Left colon (tissue), 2 donors: ENCODE results near the gene LGALS4. TPM values are rescaled to one million over a fixed set of nuclear protein-coding genes. Genes with fewer than 3 reads are reported as not detected.
A peak's percentile ranks its signal among the peaks of the same experiment; 100 is the strongest.
"Not testable (repeated sequence)": the region's sequence is repeated elsewhere in the genome, so short reads cannot be mapped to it uniquely, and the experiment has no call there.

Experiments
- ATAC-seq: fragments of 200-7000 bp; cut with Tn5 transposase; one replicate; pipeline ENCODE4 v1.9.1; 2020; ENCODE audit warnings: mild to moderate bottlenecking, moderate library complexity
- DNase-seq, 2 donors: peaks; one replicate each; pipeline ENCODE4 v3.0.0-alpha.2; 2020
- intact Hi-C, 2 donors: fragments of 100-400 bp; cut with DNase I in 1 of 2; cut with micrococcal nuclease in 1 of 2; formaldehyde crosslinking; loops; one replicate each; pipeline versions ENCODE4 v1.11.2 to v1.14.0; 2022; cut with DNase I, micrococcal nuclease
- total RNA-seq, 2 donors: library from RNA; stranded (reverse); fragmentation: NEBNext Ultra II Directional; extraction: Animal tissue kit (Norgen Biotek cat#: 25700); gene quantifications; one replicate each; pipeline ENCODE4 v1.2.1, GENCODE V29; 2021
- donor health status: DM: no; HTN: no; CAD: no.
- donor health status: DM: yes; HTN: yes; CAD: no.

The LGALS4 gene
- total RNA-seq, 2 donors from 2014 or later = 7,382 to 8,588 TPM

DNA sequence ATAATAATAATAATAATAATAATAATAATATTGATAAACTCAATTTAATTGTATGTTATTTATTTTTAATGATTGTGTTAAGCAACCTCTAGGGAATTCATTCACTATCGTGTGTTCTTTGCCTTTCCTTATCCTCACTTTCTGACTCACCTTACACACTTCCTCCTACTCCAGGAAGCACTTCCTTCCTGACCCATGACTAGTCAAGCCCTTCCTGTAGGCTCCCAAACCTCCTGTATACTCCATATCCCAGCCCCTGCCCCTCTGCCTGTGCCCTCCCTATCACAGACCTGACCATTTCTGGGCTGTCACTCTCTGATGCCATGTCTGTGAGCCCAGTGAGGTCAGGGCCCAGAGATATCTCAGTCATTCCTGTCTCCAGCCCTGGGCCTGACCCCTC is 7.6 kb downstream of the LGALS4 start:
- ATAC-seq (peak; percentile 26), DNase-seq (no peak)
- intact Hi-C loops = no loop called here

DNA sequence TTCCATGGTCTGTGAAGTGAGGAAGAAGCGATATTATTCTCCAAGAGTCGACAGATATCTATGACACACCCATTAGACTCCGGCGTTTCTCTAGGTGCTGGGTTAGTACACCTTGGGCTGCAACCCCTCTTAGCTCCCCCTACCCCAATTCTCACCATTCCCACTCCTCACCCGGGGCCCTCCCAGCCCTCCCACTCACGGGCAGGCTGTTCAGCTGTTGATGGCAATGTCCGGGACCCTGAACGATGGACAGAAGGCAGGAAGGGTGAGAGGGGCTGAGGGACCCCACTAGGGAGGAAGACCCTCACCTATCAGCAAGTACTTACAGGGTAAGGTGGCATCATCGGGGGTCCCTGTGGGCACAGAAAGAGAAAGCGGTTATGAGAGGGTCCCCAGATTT is 9.2 kb downstream of the LGALS4 start:
- intact Hi-C loops = no loop called here
- ATAC-seq = no peak
- no peak for DNase-seq

DNA sequence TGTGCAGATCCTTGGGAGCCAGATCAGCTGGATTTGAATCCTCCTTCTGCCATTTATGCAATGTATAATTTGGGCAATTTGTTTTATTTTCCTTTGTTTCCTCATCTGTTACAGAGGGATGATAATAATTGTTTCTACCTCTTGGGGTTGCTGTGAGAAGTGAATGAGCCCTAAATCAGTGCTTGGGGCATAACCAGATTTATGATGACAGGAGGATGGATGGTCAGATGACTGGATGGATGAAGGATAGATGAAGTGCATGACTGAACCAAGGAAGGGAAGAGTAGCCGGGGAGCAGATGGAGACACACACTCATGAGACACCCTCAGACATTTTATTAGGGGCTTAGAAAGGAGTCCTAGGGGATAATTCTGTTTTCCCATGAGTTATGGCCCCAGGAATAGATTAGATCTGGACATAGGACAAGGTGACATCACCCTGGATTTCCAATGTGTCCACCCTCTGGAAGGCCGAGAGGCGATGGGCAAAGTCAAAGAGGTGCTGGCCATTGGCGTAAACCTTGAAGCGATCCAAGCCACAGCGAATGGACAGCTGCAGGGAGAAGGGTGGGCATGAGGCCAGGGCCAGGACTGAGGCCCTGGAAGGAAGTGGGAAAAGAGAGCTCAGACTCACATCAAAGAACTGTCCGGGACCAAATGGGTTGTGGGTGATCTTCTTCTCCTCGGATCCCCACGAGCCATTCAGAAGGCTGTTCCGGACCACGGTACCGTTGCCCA is 11.2 kb downstream of the LGALS4 start:
- ATAC-seq = peak; percentile 3
- DNase-seq = peak in 1 of 2 donors; percentile 8
- intact Hi-C loops = no loop called here

DNA sequence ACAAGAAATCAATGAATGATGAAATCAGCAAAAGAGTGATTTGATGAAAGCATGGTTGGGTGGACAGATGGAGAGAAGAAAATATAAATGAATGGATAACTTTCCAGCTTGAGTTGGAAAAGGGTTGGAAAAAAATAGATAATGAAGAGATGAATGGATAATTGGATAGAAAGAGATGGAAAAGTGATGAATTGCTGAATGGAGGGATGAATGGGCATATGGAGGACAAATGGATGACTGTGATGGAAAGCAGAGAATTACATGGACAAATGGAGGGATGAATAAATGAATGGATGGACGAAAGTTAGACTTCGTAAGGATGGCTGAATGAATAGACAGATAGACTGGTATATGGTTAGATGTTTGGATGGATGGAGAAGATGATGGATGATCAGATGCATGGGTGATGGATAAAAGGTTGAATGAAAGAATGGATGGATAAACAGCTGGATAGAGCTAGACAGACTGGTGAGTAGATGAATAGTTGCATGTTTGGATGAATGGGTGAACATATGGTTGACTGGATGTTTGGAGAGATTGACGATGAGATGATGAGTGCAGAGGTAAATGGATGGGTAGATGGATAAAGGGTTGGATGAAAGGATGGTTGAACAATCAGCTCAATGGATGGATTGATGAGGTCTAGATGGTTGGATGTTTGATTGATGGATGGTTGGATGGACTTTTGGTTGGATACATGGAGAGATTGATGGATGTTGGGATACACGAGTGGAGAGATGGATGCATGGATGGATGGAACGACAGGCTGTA is 12.0 kb downstream of the LGALS4 start:
- intact Hi-C loops = no loop called here
- DNase-seq = no peak
- peak; percentile 7 for ATAC-seq

DNA sequence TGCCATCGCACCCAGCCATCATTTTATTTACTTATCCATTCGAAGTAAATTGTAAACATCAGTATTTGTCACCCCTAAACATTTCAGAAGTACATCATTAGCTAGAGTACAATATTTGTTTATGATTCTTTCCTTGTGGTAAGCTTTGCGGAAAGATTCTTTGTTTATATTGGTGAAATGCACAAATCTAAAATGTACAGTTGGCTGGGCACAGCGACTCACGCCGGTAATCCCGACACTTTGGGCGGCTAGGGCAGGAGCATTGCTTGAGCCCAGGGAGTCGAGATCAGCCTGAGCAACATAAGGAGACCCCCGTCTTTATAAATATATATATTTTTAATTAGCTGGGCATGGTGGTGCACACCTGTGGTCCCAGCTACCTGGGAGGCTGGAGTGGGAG is 13.6 kb downstream of the LGALS4 start:
- intact Hi-C loops = no loop called here
- DNase-seq (no peak), ATAC-seq (peak; percentile 0)

DNA sequence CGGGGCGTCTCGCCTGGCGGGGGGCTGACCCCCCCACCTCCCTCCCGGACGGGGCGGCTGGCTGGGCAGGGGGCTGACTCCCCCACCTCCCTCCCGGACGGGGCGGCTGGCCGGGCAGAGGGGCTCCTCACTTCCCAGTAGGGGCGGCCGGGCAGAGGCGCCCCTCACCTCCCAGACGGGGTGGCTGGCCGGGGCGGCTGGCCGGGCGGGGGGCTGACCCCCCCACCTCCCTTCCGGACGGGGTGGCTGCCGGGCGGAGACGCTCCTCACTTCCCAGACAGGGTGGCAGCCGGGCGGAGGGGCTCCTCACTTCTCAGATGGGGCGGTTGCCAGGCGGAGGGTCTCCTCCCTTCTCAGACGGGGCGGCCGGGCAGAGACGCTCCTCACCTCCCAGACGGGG is 15.0 kb downstream of the LGALS4 start:
- DNase-seq, intact Hi-C loops, ATAC-seq: not testable (repeated sequence)

DNA sequence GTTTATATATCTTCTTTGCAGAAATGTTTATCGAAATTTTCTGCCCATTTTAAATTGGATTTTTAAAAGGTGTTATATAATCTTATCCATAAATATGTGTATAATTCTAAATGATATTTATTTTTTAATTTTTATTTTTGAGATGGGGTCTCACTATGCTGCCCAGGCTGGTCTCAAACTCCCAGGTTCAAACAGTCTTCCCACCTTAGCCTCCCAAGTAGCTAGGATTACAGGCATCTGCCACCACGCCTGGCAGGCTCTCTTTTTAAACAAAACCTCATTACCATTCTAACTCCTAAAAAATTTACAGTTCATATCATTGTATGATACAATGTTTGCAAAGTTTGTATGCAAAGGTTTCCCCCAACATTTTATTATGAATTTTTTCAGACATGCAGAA is 16.6 kb downstream of the LGALS4 start:
- intact Hi-C loops = no loop called here
- DNase-seq (no peak), ATAC-seq (no peak)

DNA sequence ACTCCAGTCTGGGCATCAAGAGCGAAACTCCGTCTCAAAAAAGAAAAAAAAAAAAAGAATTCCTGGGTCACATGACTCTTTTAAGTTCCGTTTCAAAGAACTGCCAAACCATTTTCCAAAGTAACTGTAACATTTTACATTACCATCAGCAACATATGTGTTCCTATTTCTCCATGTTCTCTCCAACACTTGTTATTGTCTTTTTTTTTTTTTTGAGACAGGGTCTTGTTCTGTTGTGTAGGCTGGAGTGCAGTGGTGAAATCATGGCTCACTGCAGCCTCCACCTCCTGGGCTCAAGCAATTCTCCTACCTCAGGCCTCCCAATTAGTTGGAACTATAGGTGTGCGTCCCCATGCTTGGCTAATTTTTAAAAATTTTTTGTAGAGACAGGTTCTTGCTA is 17.2 kb downstream of the LGALS4 start:
- ATAC-seq (no peak), DNase-seq (no peak)
- intact Hi-C loops = no loop called here

DNA sequence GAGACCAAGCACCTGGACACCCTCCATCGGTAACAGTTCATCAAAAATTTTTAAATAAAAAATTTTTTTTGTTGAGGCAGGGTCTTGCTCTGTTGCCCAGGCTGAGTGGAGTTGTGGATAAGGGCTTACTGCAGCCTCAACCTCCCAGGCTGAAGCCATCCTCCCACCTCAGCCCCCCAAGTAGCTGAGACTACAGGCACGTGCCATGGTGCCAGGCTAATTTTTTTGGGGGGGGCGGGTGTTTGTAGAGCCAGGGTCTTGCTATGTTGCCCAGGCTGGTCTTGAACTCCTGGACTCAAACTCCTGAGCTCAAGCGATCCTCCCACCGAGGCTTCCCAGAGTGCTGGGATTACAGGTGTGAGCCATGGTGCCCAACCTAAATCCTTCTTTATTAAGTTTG is 19.1 kb downstream of the LGALS4 start:
- intact Hi-C loops = no loop called here
- ATAC-seq (no peak), DNase-seq (no peak)

DNA sequence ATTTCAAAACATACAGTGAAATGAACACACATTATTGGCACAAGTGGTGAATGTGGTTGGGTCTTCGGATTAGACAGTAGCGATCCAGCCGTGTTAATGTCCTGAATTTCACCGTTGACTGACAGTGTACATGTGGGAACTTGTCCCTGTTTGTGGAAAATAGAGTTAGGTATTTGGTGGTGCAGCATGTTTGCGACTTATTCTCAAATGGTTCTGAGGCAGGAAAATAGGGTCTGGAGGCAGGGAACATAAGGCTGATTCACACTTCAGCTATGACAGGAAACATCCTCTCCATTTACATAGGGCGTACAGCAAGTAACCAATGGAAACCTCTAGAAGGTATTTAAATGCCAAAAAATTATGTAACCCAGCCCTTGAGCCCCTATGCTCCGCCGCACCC is 19.6 kb downstream of the LGALS4 start:
- DNase-seq (no peak), ATAC-seq (no peak)
- intact Hi-C loops = no loop called here

DNA sequence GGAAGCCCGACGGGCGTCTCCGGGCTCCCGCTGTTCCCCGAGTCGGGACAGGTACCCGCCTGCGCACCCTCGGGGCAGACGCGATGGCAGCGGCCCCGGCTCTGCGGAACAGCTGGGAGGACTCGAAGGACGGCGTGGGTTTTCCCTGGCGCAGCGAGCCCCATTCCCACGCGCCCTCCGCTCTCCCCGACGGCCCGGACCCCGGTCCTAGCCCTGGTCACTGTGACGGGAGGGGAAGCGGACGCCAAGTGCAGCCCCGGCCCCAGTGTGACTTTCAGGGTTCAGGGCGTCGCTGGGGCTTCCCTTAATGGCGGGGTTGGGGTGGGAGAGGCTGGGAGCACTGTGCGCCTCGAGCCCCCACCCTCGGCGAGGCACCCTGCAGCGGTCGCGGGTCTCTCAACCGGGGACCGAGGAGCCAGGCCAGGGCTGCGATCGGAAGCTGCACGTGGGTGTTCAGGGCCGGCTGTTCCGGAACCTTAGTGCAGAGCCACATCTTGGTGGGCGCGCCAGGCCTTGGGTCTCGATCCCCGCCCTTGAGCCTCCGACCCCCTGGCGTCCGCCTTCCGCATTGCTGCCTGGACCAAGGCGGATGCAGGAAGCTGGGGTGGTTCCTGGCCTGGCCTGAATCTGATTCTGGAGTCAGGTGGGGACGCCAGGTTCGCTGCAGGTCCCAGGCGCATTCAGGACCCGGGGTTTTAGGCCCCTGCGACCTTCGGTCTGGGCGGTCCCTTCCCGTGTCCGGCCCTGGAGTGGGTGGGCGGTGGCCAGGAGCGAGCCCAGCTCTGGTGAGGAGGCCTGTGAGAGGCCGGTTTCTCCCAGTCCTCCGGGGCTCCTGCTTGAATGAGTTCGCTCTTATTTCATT is 20.3 kb downstream of the LGALS4 start:
- intact Hi-C loops = no loop called here
- peak; percentile 45 to 73 for DNase-seq
- ATAC-seq = peak; percentile 31

DNA sequence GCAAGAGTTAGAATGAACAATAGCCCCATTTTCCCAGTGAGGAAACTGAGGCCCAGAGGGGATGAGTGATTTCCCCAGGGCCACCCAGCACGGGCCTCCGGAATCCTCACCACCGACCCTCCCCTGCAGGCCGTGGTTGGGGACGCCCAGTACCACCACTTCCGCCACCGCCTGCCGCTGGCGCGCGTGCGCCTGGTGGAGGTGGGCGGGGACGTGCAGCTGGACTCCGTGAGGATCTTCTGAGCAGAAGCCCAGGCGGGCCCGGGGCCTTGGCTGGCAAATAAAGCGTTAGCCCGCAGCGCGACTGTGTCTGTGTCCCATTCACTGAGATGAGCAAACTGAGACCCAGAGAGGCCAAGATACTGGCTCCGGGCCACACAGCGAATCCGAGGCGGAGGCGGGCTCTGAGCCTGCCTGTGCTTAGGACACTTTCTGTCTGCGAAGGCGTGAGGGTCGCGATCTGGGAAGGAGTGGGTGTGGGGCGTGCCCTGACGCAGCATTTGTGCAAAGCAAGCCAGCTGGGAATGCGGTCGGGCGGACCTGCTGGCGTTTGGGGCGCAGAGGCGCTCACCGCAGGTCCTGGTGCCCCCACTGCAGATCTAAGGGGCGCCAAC is 21.2 kb downstream of the LGALS4 start:
- intact Hi-C loops, DNase-seq: not testable (repeated sequence)
- peak; percentile 80 for ATAC-seq

DNA sequence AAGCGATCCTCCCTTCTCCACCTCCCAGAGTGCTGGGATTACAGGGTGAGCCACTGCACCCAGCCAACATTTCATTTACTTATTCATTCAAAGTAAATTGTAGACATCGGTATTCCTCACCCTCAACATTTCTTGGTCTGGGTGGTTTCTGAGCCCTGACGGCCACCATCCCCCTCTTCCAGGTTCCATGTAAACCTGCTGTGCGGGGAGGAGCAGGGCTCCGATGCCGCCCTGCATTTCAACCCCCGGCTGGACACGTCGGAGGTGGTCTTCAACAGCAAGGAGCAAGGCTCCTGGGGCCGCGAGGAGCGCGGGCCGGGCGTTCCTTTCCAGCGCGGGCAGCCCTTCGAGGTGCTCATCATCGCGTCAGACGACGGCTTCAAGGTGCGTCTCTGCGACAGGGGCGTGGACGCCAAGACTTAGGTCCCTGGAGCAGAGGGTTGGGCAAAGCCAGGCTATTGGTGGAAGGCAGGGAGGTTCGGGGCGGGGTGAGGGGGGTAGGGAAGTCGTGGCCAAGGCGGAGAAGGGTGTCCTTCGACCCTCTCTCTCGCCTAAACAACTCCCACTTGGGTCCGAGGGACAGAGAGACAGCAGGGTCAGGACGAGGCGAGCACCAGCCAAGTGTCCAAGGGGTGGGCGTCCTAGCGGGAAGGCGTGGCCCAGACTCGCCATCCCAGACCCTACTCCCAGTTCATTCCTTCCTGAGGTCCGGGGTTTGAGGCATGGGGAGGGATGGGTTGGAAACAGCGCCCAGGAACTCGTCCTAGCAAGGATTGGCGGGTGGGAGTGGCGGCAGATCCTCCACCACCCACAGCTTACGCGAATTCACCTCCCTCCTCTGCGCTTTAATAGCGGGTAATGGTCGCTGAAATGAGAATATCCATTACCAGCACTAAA is 22.0 kb downstream of the LGALS4 start:
- intact Hi-C loops, DNase-seq: not testable (repeated sequence)
- ATAC-seq = peak; percentile 61

DNA sequence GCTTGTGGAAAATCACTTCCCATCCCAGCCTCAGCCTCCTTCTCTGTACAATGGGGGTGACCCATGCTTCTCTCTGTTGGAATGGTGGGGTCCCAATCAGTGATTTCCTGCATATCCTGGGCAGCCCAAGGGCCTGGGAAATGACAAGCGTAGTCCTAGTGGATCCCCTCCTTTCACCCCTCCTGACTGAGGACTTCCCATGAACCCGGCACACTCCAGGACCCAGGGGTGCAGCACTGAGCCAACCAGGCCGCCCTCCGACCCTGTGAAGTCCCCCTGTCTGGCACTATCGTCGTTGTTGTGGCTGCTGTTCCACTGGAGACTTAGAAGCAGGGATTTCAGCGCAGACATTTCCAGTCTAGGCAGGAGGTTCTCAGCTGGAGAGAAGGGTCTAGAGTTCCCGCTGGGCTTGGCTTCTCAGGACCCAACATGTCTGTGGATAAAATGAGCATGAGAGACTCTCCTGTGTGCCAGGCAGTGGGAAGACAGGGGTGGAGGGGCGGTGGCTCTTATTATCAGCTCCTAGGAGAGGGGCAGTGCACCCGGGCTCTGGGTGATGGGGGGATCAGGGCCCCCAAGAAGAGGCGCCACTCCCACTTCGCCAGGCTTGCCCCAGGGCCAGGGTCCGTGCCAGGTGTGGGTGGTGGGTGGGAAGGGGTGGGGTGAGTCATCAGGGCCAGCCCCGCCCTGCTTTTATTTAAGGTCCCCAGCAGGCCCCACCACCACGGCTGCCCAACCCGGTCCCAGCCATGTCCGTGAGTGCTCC is 24.1 kb downstream of the LGALS4 start, which contains the start of gene LGALS7B:
Gene LGALS7B, plus strand, starts transcription at position 723 of the 766 bp plus-strand sequence. Its CDS starts 27 bp downstream, at position 750.
- intact Hi-C loops = no loop called here
- ATAC-seq (no peak), DNase-seq (no peak)

DNA sequence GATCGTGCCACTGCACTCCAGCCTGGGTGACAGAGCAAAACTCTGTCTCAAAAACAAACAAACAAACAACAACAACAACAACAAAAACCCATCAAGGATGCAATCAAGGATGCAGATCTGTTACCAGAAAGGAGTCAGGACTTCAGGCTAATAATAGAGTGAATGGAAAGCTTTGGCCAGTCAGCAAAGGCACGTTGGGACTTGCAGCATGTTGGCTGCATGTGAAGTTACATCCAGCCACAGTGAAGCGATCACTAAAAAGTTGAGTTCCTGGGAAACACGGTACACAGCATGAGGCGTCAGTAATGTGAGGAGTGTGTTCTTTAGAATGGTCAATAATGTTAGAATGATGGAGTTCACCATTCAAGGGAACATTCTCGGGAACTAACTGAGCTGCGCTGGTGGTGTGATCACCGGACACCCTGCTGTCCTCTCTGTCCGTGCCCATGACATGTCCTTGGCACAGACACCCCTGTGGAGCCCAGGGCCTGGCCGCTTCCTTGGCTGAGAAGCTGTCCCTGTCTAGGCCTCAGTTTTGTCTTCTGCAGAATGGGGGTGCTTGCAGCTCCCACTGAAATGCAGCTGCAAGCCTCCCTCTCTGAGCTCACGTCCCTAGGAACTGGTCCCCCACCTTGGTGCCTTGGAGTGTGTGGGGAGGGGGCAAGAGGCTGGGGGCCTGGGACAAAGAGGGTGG is 26.0 kb downstream of the LGALS4 start:
- intact Hi-C loops = no loop called here
- DNase-seq = no peak
- no peak for ATAC-seq

DNA sequence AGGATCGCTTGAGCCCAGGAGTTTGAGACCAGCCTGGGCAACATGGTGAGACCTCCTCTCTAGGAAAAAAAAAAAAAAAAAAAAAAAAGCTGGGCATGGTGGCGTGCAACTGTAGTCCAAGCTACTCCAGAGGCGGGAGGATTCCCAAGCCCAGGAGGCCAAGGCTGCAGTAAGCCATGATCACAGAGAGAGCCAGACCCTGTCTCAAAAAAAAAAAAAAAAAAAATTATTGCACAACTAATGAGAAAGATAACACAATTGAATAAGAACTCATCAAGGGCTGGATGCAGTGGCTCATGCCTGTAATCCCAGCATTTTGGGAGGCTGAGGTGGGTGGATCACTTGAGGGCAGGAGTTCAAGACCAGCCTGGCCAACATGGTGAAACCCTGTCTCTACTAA is 26.7 kb downstream of the LGALS4 start:
- DNase-seq, intact Hi-C loops, ATAC-seq: not testable (repeated sequence)
